Adrenal gland (tissue), 5 donors: ENCODE measurements around the gene LHFPL2.

ENCODE experiments used
- CTCF ChIP-seq, 6 experiments: fragments of 450-650 bp in 4 of 6; fragments of 200-600 bp in 2 of 6; sonication (generic) in 1 of 6; IDR thresholded peaks; 1 replicate in 5 of 6; 2 replicates in 1 of 6; pipeline versions ENCODE4 v1.5.1 to v1.8.0; 2016 to 2021; ENCODE audit warnings: antibody characterized with exemption in 6 of 6, mild to moderate bottlenecking in 2 of 6, moderate library complexity in 1 of 6
- POLR2A ChIP-seq, 2 donors: fragments of 450-650 bp; IDR thresholded peaks; one replicate each; pipeline ENCODE4 v1.6.1; 2017; ENCODE audit warnings: antibody characterized with exemption in 2 of 2, mild to moderate bottlenecking in 2 of 2, moderate library complexity in 1 of 2
- donor health status: DM: no; HTN: no; CAD: no.

DNA sequence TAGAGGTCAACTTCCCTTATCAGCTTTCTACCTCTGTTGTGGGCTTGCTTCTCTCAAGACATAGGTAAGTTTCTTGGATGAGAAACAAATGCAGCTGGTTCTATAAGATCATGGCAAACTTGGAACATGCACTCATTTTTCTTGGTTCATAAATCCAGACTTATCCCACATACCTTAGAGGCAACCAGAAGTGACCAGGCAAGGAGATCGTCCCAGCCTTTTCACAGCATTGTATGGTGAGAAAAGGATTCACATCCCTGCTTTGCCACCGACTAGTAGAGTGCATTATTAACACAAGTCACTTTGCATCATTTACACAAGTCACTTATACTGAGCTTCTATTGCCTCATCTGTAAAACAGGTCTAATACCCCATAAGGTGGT, 35.4 kb downstream of the LHFPL2 start:
- TF ChIP-seq POLR2A (IDR thresholded peaks at IDR 0.05) (no peak), CTCF (IDR thresholded peaks at IDR 0.05) (no peak)
